Panc1 (cell line): Measurements from ENCODE around the gene ASPN. TPM values are rescaled to one million over a fixed set of nuclear protein-coding genes. Genes with fewer than 3 reads are reported as not detected.

Source experiments
- ATAC-seq: fragments of 200-7000 bp; cut with Tn5 transposase; 2 replicates; pipeline ENCODE4 v1.9.1; 2020; ENCODE audit warnings: mild to moderate bottlenecking, moderate library complexity
- BruUV-seq: library from RNA; stranded (reverse); fragments of 400-500 nt; replicated peaks from 2 replicates; lab custom pipeline; 2021; lab: Mats Ljungman, UMichigan
- CTCF ChIA-PET: fragments of 300-600 bp; sonication (Branson Sonifier 250); formaldehyde crosslinking; loops from one replicate; lab custom pipeline; 2022; ENCODE audit warnings: antibody characterized with exemption; lab: Charles Lee
- POLR2A ChIA-PET: fragments of 300-600 bp; sonication (Branson Sonifier 250); formaldehyde crosslinking; loops from one replicate; lab custom pipeline; 2022; ENCODE audit warnings: antibody characterized with exemption; lab: Charles Lee
- DNase-seq: peaks from one replicate; pipeline ENCODE4 v3.0.0-alpha.2; 2010; ENCODE audit warnings: low read depth, low spot score
- H3K27ac ChIP-seq: 2 replicates; pipeline ENCODE4 v1.5.1; 2011; ENCODE audit warnings: mild to moderate bottlenecking, low read length, inconsistent platforms
- H3K27me3 ChIP-seq: fragments of 200-500 bp; sonication (Bioruptor generic); 2 replicates; pipeline ENCODE4 v1.6.0; 2014; ENCODE audit warnings: low read length, inconsistent platforms; ENCODE audit not compliant: control insufficient read depth, insufficient read depth
- H3K36me3 ChIP-seq: fragments of 200-500 bp; sonication (Bioruptor generic); 2 replicates; pipeline ENCODE4 v1.5.1; 2014; ENCODE audit warnings: inconsistent platforms, mild to moderate bottlenecking, low read length, moderate library complexity; ENCODE audit not compliant: control insufficient read depth, insufficient read depth
- H3K4me1 ChIP-seq: 2 replicates; pipeline ENCODE4 v1.5.1; 2011; ENCODE audit warnings: inconsistent platforms, mild to moderate bottlenecking, low read length, moderate library complexity; ENCODE audit not compliant: control insufficient read depth, insufficient read depth
- H3K4me3 ChIP-seq, 2 experiments: 2 replicates each; pipeline ENCODE4 v1.5.1; 2011 to 2012; ENCODE audit warnings: low read depth in 2 of 2, low read length in 2 of 2, mild to moderate bottlenecking in 2 of 2, inconsistent platforms in 1 of 2, moderate library complexity in 1 of 2
- H3K9me3 ChIP-seq: fragments of 200-500 bp; sonication (Bioruptor generic); 2 replicates; pipeline ENCODE4 v1.5.1; 2014; ENCODE audit warnings: low read depth, mild to moderate bottlenecking, inconsistent platforms, low read length, moderate library complexity; ENCODE audit not compliant: control insufficient read depth, insufficient read depth
- CTCF ChIP-seq: fragments of 450-650 bp; IDR thresholded peaks from 2 replicates; pipeline ENCODE4 v1.5.1; 2017; ENCODE audit warnings: mild to moderate bottlenecking
- POLR2AphosphoS5 ChIP-seq: IDR thresholded peaks from 2 replicates; pipeline ENCODE4 v1.6.1; 2012; ENCODE audit warnings: mild to moderate bottlenecking, low read depth, low read length, moderate library complexity
- REST ChIP-seq, 2 experiments: IDR thresholded peaks; 2 replicates each; pipeline ENCODE4 v1.6.1; 2011 to 2012; ENCODE audit warnings: low read depth in 2 of 2, control low read depth in 1 of 2, low read length in 1 of 2, mild to moderate bottlenecking in 1 of 2, moderate library complexity in 1 of 2; ENCODE audit not compliant: insufficient read depth in 1 of 2
- SIN3A ChIP-seq: IDR thresholded peaks from 2 replicates; pipeline ENCODE4 v1.6.1; 2012; ENCODE audit warnings: low read depth, mild to moderate bottlenecking, low read length, moderate library complexity, borderline replicate concordance; ENCODE audit not compliant: insufficient read depth
- TCF7L2 ChIP-seq: IDR thresholded peaks from 2 replicates; pipeline ENCODE4 v1.6.1; 2011; ENCODE audit warnings: mild to moderate bottlenecking, low read depth, low read length, inconsistent platforms
- in situ Hi-C: cut with HindIII; loops from 2 replicates; pipeline ENCODE4 v1.10.0; 2016; ENCODE audit warnings: low sequenced_read_pairs, low pct_unique_long_range_greater_than_20kb
- intact Hi-C: fragments of 100-400 bp; cut with micrococcal nuclease; formaldehyde crosslinking; loops from one replicate; pipeline ENCODE4 v1.10.0; 2022; ENCODE audit not compliant: unreplicated experiment
- total RNA-seq: library from RNA; stranded (reverse); gene quantifications from one replicate; pipeline ENCODE4 v1.2.1, GENCODE V29; 2021; ENCODE audit not compliant: unreplicated experiment

The ASPN gene
- total RNA-seq, 1 experiment from 2014 or later: not detected

GRCh38 chr9:92496396-92497176, 14.3 kb upstream of the ASPN start:
- POLR2A ChIA-PET: no interaction called here
- in situ Hi-C loops (no loop called here), intact Hi-C loops (no loop called here)
- TF ChIP-seq REST (IDR thresholded peaks at IDR 0.05; ENCODE audit: insufficient read depth in 1 of 2, low read depth in 2 of 2, low read length in 1 of 2) (no peak), TCF7L2 (no peak), CTCF (no peak; the same call in 1 of the 2 replicates), SIN3A (no peak), POLR2AphosphoS5 (no peak)
- H3K9me3 ChIP-seq: no peaks in the 10 kb centered on the region
- no peaks in the 10 kb centered on the region for H3K4me1 ChIP-seq
- no peaks in the 10 kb centered on the region for H3K36me3 ChIP-seq
- BruUV-seq: no TSS peak
- no peaks in the 10 kb centered on the region for H3K27me3 ChIP-seq
- no peak for ATAC-seq
- no peak overlapping the region for H3K27ac ChIP-seq
- CTCF ChIA-PET: no interaction called here
- no peak for DNase-seq
- no peak overlapping the region for H3K4me3 ChIP-seq

GRCh38 chr9:92494856-92495255, 12.6 kb upstream of the ASPN start:
- Histone ChIP-seq H3K4me3 (no peak overlapping the region), H3K36me3 (no peaks in the 10 kb centered on the region), H3K27ac (no peak overlapping the region), H3K27me3 (no peaks in the 10 kb centered on the region), H3K9me3 (no peaks in the 10 kb centered on the region), H3K4me1 (no peaks in the 10 kb centered on the region)
- no peak for ATAC-seq
- ChIA-PET CTCF (no interaction called here), POLR2A (no interaction called here)
- DNase-seq: no peak
- BruUV-seq: no TSS peak
- intact Hi-C loops: no loop called here
- in situ Hi-C loops: no loop called here
- TF ChIP-seq SIN3A: no peak
- TF ChIP-seq CTCF: no peak
- no peak for TF ChIP-seq POLR2AphosphoS5
- TF ChIP-seq REST (IDR thresholded peaks at IDR 0.05; ENCODE audit: insufficient read depth in 1 of 2, low read depth in 2 of 2, low read length in 1 of 2): no peak
